ENCODE results near the gene TRIM14.

GRCh38 chr9:98031935-98032334, 87.1 kb downstream of the TRIM14 start:
- TF ChIP-seq EZH2 (IDR thresholded peaks at IDR 0.05): no peak
- TF ChIP-seq POLR2AphosphoS5 (IDR thresholded peaks at IDR 0.05; ENCODE audit: borderline replicate concordance, low read depth, low read length): no peak
